H1 (cell line): ENCODE measurements around the gene CXCR4.

Experiments
- GTF2F1 ChIP-seq: IDR thresholded peaks from 2 replicates; pipeline ENCODE4 v1.6.1; 2012; ENCODE audit warnings: low read depth, low read length, improper control_type of control experiment, borderline replicate concordance
- JUND ChIP-seq: IDR thresholded peaks from 2 replicates; pipeline ENCODE4 v1.6.1; 2011; ENCODE audit warnings: mild to moderate bottlenecking, improper control_type of control experiment, low read length
- POLR2A ChIP-seq, 2 experiments: IDR thresholded peaks; 1 replicate in 1 of 2; 2 replicates in 1 of 2; pipeline ENCODE4 v1.6.1; 2011; ENCODE audit warnings: low read depth in 2 of 2, low read length in 2 of 2, mild to moderate bottlenecking in 2 of 2; ENCODE audit errors: control extremely low read depth in 1 of 2
- RFX5 ChIP-seq: IDR thresholded peaks from 2 replicates; pipeline ENCODE4 v1.6.1; 2011; ENCODE audit warnings: low read depth, low read length, improper control_type of control experiment, borderline replicate concordance

DNA sequence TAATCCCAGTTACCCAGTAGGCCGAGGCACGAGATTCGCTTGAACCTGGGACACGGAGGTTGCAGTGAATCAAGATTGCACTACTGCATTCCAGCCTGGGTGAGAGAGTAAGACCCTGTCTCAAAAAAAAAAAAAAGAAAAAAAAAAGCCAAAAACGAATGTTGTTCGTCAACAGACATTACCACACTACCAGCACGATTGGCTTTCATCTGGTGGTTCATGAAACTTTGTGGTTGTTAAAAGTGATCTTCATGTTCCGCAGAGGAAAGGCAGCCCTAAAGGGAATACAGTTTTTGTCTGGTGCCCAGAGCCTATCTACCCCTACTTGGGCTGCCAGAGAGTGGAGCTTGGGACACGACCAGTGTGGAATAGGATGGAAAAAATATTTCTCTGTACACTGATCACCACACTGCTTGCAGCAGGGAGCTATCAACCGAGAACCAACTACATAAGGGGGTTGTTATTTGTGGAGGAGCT lies 13.6 kb upstream of the CXCR4 start:
- TF ChIP-seq POLR2A (IDR thresholded peaks at IDR 0.05; ENCODE audit: control extremely low read depth in 1 of 2, low read depth in 2 of 2, low read length in 2 of 2) (no peak), JUND (no peak), RFX5 (no peak), GTF2F1 (no peak)
